HUDEP-2 (cell line): ENCODE results near the gene PROC.

ENCODE experiments used
- DNase-seq, 76 experiments: peaks; one replicate each; lab custom pipeline; 2025; ENCODE audit not compliant: unreplicated experiment in 76 of 76; lab: John Stamatoyannopoulos, UW

Gene PROC

DNA sequence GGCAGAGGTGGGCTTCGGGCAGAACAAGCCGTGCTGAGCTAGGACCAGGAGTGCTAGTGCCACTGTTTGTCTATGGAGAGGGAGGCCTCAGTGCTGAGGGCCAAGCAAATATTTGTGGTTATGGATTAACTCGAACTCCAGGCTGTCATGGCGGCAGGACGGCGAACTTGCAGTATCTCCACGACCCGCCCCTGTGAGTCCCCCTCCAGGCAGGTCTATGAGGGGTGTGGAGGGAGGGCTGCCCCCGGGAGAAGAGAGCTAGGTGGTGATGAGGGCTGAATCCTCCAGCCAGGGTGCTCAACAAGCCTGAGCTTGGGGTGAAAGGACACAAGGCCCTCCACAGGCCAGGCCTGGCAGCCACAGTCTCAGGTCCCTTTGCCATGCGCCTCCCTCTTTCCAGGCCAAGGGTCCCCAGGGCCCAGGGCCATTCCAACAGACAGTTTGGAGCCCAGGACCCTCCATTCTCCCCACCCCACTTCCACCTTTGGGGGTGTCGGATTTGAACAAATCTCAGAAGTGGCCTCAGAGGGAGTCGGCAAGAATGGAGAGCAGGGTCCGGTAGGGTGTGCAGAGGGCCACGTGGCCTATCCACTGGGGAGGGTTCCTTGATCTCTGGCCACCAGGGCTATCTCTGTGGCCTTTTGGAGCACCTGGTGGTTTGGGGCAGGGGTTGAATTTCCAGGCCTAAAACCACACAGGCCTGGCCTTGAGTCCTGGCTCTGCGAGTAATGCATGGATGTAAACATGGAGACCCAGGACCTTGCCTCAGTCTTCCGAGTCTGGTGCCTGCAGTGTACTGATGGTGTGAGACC is at the start of gene PROC:
Gene PROC (plus strand): TSS at position 128 of the 812 bp plus-strand sequence. CDS start 1,516 bp downstream, outside the sequence.
- DNase-seq, result no peak

DNA sequence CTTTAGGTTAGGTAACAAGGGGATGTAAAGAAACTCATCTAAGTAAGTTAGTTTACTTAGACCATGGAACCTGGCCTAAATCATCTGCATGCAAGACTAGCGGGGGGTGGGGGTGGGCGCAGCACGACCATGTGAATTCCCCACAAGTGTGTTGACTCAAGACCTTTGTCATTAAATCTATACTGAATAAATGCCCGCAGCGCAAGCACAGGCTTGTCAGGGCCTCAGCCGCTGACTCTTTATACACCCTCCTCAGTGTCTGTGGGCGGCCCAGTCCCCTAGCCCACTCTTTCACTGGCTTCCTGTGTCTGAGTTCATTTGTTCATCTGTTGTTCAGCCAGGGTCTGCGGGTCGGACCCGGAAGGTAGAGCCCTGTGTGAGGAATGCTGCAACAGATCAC is 48.2 kb upstream of the PROC start:
- DNase-seq, result no peak

DNA sequence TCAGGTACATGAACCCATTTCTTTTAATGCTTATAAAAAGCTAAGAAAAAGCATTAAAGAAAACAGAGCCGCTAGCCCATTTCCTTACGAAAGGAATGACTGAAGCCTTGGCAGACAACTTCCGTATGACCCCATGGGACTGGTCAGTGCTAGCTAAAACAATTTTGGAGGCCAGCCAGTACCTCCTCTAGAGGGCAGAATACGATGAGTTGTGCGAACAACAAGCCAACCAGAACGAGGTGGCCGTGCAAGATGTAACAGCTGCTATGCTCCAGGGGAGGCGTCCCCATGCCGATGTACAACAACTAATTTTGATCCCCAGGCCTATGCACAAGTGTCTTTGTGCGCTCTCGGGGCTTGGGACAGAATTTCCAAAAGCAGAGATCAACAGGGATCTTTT is 47.2 kb upstream of the PROC start:
- DNase-seq, result peak in 3 of 76 experiments; percentile 11 to 15 (median 12)

DNA sequence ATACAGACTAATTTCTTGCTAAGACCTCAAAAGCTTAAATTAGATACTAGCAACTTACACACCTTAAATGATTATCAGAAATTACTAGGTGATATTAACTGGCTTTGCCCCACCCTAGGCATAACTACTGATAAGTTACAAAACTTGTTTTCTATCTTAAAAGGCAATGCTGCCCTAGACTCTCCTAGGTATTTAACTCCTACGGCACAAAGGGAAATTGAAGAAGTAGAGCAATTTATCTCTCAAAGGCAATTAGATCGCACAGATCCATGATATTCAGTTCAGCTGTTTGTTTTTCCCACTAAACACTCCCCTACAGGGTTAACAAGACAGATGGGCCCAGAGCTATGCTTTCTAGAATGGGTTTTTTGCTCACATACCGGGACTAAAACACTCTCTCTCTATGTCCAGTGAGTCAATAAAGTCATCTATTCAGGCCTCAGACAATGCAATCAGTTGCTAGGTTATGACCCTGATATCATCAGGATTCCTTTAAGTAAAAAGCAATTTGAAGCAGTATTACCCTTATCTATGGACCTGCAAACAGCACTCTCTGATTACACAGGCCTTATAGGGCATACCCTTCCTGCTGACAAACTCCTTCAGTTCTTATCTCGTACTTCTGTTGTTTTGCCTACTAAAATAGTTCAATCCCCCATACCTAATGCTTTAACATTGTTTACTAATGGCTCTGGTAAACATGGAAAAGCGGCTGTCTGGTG is 44.7 kb upstream of the PROC start:
- peak in 1 of 76 experiments; percentile 9 for DNase-seq

DNA sequence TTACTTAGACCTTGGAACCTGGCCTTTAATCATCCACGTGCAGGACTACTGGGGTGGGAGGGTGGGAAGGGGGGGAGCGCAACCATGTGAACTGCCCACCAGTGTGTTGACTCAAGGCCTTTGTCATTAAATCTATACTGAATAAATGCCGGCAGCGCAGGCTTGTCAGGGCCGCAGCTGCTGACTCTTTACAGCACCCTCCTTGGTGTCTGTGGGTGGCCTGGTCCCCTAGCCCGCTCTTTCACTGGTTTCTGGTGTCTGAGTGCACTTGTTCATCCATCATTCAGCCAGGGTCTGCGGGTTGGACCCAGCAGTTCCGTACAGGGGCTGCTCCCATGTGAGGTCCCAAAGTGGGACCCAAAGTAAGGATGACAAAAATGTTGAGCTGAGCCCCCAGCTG is 42.0 kb upstream of the PROC start:
- DNase-seq, result no peak

DNA sequence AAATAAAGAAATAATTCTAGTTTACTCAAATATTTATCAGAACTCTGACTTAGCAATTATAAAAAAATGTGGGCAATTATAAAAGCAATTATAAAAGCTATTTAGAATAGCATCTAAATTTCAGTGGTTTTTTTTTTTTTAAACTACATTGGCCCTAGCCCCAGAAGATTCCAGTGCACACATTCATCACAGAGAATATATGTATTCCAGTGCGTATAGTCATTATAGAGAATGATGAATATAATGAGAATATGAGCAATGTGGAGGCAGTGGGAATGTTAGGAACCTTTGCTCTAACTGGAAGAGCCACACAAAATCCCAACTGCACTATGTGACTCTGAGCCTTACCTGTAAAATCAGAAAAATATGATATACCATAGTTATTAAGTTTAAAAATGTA is 41.0 kb upstream of the PROC start:
- DNase-seq, result no peak

DNA sequence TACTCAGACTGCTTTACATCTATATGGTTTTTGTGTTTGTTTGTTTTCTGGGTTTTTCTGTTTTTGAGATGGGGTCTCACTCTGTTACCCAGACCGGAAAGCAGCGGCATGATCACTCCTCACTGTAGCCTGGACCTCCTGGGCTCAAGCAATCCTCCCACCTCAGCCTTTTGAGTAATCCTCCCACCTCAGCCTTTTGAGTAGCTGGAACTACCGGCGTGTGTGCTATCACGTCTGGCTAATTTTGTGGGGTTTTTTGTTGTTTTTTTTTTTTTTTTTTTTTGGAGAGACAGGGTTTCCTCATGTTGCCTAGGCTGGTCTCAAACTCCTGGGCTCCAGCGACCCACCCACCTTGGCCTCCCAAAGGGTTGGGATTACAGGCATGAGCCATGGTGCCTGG is 39.5 kb upstream of the PROC start:
- DNase-seq, result no peak

DNA sequence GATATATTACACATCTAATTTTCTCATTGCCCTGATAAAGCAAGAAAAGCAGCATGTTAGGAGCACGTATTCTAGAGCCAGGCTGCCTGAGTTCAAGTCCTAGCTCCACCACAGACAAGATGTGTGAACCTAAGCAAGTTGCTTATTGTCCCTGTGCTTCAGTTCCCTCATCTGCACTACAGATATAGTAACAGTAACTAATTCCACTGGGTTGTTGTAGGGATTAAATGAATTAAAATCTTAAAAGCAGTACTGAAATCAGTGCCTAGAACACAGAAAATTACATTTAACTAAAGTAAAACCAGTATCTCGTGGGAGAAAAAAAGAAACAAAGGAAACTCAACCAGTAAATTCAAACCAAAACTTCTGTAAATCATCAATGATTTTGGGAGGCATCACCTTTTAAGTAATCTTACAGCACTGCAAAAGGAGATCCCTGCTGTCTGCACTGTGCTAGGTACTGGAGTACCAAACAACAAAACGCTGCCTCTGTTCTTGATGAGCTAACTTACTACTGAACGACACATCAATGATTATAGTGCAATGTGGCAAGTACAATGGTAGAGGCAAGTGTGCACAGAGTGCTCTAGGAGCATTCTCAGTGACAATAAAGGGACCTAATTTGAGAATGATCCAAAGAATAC is 38.4 kb upstream of the PROC start:
- no peak for DNase-seq

DNA sequence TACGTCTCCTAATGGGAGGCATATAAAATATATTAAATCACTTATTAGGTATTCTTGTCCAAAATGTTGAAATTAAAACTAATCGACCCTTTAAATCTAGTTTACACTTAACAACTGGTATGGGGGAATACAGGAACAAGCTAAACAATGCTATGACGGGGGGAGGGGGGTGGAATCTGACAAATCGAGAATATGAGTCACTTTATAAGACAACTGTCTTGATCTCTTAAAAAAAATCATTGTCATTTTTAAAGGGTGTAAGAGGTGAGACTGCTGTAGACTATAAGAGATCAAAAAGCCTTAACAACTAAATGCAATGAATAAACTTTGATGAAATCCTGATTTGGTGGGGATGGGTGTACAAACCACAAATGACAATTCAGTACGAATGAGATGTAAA is 36.5 kb upstream of the PROC start:
- no peak for DNase-seq

DNA sequence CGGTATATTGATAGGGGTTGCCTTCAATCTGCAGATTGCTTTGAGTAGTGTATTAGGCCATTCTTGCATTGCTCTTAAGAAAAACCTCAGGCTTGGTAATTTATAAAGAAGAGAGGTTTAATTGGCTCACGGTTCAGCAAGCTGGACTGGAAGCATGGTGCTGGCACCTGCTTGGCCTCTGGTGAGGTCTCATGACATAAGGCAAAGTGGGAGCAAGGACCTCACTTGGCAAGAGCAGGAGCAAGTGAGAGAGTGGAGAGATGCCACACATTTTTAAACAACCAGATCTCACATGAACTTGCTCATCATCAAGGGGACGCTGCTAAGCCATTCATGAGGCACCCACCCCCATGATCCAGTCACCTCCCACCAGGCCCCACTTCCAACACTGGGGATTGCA is 35.4 kb upstream of the PROC start:
- DNase-seq, result no peak

DNA sequence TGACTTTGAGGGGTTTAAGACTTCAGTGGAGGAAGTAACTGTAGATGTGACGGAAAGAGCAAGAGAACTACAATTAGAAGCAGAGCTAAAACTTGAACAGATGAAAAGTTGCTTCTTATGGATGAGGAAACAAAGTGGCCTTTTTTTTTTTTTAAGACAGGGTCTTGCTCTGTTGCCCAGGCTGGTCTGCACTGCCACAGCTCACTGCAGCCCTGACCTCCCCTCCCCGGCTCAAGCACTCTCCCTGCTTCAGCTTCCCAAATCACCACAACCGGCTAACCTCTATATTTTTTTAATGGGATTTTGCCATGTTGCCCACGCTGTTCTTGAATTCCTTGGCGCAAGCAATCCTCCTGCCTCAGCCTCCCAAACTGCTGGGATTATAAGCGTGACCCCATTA is 33.7 kb upstream of the PROC start:
- no peak for DNase-seq

DNA sequence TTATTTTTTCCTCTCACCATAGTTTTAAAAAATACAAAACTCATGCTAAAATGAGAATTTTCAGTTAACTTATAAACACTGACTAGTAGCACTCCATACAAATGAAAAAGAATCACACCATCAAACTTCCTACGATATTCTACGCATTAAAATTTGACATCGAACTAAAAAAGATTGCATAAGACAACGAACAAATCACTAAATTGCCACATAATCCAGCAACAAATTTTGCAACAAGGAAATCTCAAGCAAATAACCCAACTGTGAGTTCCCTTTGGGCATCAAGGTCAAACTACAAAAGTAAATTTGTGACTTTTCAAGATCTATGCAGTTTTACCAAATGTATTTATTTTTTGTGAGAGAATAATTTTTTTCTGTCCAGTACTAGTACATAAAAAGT is 32.0 kb upstream of the PROC start:
- DNase-seq, result no peak

DNA sequence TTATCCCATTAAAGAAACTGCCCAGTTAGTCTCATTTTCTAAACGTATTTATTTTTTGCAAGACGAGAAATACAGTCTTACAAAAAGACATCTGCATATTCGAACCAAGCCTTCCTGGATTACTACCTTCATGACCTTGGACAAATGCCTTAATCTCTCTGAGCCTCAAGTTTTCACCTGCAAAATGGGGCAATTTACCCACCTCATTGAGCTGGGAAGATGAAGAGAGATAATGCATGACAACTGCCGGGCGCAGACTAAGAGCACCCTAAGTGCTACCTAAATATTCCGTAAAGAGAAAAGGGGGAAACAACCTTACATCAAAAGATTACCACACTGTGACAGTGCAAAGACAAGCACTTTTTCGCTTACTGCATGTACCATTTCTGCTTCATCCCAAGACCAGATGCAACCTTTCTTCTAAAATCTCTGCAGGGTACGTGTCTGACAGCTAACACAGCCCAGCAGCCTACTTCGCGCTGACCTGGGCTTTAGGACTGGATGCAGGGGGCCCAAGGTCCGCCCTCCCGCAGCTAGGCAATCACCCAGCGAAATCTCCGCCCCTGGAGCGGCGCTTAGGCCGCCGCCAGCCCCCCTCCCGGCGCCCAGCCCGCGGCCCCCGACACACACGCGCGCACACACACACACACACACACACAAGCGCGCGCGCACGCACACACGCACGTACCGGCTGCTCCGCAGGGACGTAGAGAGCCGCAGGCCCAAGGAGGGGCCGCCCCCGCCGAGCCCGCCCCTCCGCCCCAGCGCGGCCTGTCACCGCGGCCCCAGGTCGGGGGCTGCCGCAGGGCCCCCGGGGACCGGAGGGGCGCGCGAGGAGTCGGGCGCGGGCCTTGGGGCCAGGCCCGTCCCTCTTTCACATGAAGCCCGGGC is 31.2 kb upstream of the PROC start:
- DNase-seq, result peak in 71 of 76 experiments; percentile 4 to 78 (median 62)

DNA sequence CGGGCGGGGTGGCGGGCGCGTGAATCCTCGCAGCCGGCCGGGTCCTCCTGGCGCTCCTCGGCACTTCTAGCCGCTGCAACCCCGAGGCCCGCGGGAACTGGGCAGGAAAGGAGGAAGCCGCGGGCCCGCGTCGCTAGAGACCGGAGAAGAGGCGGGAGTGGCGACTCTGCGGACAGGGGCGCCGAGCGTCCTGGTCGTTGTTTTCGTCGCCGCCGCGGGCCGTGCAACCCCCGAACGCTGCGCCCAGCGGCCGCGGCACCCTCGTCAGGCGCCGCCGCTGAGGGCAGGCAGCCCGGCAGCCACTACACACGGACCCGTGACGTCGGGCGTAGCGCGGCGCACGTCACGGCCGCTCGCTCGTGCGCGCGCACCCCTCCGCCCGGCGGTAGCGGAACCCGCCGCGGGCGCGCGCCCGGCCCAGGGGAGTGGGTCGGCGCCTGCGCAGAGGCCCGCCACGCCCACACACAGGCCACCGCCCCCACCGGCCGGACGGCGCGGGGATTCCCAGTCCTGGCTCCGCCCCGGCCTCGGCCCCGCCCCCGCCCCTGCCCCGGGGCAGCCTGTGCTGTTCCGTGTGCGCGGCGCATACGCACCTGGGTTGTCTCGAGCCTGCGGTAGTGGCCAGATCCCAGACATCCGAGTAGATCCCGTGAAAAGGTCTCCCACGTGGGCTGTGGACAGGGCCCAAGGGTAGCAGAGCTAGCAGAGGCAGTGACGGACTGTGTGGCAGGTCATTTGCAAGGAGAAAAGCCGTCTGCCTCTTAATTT is 30.4 kb upstream of the PROC start, which contains the start of gene MAP3K2:
Gene MAP3K2 (minus strand): TSS at position 321 of the 768 bp plus-strand sequence. CDS start 44,846 bp downstream, outside the sequence.
- DNase-seq, result peak in 74 of 76 experiments; percentile 9 to 94 (median 83)

DNA sequence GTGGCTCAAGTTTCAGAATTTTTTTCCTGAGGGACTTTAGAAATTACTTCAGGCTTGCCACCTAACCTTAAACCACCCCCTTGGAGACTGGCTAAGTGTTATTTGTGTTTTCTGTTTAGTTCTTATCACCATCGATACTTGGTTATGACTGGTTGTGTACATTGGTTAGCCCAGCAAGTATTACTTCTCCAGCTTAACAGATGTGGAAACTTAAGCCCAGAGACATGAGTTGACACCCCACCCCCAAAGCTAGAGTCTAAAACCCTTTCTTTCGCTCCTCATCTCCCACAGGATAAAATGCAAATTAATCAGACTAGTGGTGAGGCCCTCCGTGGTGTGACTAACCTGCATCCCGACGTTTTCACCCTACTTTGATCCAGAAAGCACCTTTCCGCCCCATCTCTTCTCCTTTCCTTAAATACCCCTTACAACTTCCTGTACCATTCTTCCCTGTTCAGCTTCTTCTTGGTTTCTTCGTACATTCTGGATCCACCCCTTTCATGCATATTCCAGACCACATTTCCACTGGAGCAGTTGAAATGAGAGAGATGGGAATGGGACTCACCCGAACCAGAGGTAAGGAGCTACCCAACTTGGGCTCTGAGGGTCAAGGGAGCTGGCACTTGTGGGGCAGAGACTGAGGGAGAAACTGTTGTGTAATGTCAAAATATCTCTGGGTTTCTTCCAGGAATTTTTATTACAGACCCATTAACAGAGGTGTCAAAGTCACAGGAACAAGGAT is 29.6 kb upstream of the PROC start:
- DNase-seq, result no peak

DNA sequence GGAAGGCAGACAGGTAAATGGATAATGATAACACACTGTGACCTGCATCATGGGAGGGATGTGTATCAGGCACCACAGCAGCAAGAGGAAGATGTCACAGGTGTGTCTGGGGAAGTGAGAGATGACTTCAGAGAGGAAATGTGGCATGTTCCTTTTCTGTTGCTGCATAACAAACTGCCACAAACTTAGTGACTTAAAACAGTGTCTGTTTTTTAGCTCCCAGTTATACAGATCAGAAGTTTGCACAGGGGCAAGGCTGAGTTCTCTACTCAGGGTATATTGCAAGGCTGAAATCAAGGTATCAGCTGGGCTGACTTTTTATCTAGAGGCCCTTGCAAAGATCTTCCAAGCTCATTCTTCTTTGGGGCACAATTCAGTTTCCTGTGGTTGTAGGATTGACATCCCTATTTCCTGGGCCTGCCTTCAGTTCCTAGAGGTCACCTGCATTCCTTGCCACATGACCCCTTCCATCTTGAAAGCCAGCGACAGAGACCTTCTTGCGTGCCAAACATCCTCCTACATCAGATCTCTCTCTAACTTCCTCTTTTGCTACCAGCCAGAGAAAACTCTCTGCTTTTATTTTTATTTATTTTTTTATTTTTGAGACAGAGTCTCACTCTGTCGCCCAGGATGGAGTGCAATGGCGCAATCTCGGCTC is 28.3 kb upstream of the PROC start:
- DNase-seq, result peak in 1 of 76 experiments; percentile 18

DNA sequence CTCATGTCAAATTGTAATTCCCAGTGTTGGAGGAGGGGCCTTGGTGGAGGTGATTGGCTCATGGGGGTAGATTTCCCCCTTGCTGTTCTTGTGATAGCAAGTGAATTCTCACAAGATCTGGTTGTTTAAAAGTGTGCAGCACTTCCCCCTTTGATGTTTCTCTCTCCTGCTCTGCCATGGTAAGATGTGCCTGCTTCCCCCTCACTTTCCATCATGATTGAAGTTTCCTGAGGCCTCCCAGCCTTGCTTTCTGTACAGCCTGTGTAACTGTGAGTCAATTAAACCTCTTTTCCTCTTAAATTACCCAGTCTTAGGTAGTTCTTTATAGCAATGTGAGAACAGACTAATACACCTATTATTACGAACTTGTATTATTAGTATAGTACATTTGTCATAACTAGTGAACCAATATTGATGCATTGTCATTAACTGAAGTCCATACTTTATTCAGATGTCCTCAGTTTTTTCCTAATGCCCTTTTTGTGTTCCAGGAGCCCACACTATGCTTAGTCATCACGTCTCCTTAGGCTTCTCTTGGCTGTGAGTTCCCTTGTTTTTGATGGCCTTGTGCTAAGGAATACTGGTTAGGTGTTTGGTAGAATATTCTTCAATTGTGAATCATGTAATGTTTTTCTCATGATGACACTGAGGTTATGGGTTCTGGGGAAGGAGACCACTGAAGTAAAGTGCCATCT is 25.9 kb upstream of the PROC start:
- no peak for DNase-seq
